Epithelial cell of proximal tubule (primary cell): ENCODE data around the gene TM6SF1. TPM values are rescaled to one million over a fixed set of nuclear protein-coding genes. Genes with fewer than 3 reads are reported as not detected.
"Not testable (repeated sequence)": the region's sequence is repeated elsewhere in the genome, so short reads cannot be mapped to it uniquely, and the experiment has no call there.

Source experiments
- DNase-seq: peaks from one replicate; pipeline ENCODE4 v3.0.0-alpha.2; 2011; ENCODE audit warnings: low read depth
- H3K4me3 ChIP-seq: 2 replicates; pipeline ENCODE4 v1.5.1; 2011; ENCODE audit warnings: low read depth, mild to moderate bottlenecking, low read length
- total RNA-seq: library from RNA; depleted of rRNA; stranded (reverse); fragments of >200 nt; gene quantifications from 2 replicates; pipeline ENCODE4 v1.2.3, GENCODE V29; 2015
- TF ChIP-seq, protein P1 (sequence below): conservative IDR thresholded peaks from 2 replicates; pipeline ENCODE4 v1.5.1; 2012; ENCODE audit warnings: low read depth, mild to moderate bottlenecking, low read length

Gene TM6SF1
- total RNA-seq, 1 donor from 2014 or later = 0.81 TPM

DNA sequence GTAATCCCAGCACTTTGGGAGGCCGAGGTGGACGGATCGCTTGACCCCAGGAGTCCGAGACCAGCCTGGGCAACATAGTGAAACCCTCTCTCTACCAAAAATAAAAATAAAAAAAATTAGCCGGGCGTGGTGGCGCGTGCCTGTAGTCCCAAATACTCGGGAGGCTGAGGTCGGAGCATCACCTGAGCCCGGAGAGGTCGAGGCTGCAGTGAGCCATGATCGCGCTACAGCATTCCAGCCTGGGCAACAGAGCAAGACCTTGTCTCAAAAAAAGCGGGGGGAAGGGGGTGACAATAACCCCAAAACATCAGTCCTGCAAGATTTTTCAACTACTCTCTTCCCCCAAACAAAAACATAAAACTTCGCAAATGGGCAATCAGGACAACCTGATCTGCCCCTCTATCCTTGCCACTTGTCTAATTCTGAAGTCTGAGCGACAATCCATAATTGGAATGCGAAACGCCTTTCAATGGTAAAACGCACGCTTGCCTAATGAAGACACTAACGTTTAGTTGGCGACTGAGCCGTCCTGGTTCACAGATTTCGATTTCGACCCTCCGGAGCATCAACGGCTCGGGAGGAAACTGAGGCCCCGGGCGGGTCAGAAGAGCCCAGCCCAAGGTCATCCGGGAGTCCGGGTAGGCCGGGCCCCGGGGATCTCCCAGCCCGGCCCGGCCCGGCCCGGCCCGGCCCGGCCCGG is 41.3 kb upstream of the TM6SF1 start:
- TF ChIP-seq, protein P1, sequence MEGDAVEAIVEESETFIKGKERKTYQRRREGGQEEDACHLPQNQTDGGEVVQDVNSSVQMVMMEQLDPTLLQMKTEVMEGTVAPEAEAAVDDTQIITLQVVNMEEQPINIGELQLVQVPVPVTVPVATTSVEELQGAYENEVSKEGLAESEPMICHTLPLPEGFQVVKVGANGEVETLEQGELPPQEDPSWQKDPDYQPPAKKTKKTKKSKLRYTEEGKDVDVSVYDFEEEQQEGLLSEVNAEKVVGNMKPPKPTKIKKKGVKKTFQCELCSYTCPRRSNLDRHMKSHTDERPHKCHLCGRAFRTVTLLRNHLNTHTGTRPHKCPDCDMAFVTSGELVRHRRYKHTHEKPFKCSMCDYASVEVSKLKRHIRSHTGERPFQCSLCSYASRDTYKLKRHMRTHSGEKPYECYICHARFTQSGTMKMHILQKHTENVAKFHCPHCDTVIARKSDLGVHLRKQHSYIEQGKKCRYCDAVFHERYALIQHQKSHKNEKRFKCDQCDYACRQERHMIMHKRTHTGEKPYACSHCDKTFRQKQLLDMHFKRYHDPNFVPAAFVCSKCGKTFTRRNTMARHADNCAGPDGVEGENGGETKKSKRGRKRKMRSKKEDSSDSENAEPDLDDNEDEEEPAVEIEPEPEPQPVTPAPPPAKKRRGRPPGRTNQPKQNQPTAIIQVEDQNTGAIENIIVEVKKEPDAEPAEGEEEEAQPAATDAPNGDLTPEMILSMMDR = no peak
- H3K4me3 ChIP-seq = peak overlapping the region; percentile 86
- DNase-seq = no peak

DNA sequence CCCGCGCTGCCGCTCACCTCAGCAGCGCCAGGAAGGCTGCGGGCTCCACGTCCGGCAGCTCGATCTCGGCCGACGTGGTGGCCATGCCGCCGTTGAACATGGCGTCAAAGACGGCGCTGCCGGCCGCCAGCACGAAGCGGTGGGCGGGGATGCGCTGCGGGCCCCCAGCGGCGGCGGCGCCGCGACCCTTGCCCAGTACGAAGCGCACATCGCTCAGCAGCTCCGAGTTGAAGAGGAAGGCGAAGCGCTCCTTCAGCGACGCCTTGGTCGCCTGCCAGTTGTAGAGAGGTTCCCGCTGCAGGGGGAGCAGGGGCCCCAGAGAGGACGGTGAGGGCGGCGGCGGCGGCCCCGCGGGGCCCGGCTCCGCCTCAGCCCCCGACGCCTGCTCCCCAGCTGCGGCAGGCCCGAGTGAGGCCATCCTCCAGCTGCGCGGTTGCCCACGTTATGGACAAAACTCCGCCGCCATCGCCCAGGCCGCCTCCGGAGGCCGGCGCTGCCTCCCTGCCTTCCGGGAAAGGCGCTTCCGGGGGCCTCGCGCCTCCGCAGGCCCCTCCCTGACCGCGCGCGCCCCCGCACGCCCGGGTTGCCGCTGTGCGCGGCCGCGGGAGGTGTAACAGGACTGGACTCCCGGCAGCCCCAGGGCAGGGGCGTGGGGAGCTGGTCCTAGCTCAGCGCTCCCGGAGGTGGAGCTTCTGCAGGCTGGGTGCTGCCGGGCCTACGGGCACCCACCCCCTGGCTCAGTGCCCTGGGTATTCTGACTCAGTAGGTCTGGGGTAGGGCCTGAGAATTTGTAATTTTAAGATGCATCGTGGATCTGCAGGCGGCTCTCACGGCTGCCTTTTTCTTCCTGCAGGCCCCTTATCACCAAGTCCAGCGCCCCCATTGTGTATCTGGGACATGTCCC is 40.5 kb upstream of the TM6SF1 start, which contains the start of gene BTBD1:
TSS of gene BTBD1 (minus strand) at position 519 of the 904 bp plus-strand sequence. CDS start at position 418, 101 bp downstream.
- peak within 1 kb of the TSS; percentile 86 for H3K4me3 ChIP-seq
- TF ChIP-seq, protein P1 = peak; percentile 6
- peak; percentile 30 for DNase-seq

GRCh38 chr15:83067638-83067962 is 39.8 kb upstream of the TM6SF1 start:
- TF ChIP-seq, protein P1 = no peak
- peak overlapping the region; percentile 86 for H3K4me3 ChIP-seq
- DNase-seq = no peak

DNA sequence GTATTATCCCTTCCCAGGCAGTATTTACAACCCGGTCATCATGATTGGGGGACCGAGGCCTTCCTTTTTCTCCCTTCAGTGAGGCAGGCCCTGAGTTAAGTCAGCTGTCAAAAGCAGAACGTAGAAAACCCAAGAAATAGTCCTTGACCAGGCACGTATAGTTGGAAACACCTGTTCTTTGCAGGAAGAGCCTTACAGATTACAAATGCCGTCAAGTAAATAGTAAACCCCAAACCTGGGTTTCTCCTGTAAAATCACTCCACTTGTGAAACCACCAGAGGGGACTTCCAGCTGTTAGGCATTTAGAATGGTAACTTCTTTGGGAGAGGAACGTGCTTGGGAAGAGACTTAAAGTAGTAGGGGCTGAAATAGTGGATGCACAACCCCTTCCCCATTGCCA is 39.4 kb upstream of the TM6SF1 start:
- no peak for DNase-seq
- H3K4me3 ChIP-seq = no peak overlapping the region
- TF ChIP-seq, protein P1 = no peak

DNA sequence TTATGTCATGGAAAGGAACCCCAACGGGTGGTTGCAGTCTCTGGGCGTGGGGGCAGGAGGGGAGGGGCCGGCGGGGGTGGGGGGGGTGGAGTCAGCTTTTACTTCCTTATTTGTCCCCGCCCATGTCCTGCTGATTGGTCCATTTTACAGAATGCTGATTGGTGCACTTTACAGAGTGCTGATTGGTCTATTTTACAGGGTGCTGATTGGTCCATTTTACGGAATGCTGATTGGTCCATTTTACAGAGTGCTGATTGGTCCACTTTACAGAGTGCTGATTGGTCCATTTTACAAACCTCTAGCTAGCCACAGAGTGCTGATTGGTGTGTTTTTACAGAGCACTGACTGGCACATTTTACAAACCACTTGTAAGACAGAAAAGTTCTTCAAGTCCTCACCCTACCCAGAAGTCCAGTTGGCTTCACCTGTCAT is 38.2 kb upstream of the TM6SF1 start:
- H3K4me3 ChIP-seq, DNase-seq: not testable (repeated sequence)

GRCh38 chr15:83077491-83078230 is 29.8 kb upstream of the TM6SF1 start:
- H3K4me3 ChIP-seq = no peak overlapping the region
- no peak for DNase-seq
- TF ChIP-seq, protein P1 = no peak

DNA sequence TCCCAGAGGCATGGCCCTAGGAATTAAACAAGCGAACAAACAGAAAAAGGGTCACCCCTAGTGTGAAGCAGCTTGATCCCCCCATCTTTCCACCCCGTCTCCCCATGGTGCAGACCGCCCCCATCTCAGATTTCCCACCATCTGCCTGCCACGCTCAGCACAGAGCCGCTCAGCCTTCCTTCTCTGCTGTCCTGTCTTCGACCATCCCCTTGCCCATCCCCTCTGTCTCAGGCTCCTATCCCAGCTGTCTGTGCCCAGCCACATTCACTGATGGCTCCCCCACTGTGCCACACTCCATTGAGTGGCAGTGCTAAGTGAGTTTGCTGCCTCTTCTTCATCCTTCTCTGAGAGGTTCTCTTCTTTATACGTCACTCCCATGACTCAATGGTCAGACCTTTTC is 28.7 kb upstream of the TM6SF1 start:
- TF ChIP-seq, protein P1 = no peak
- no peak overlapping the region for H3K4me3 ChIP-seq
- no peak for DNase-seq
